NCI-H1105 (cell line): ENCODE measurements around the gene COL25A1.
"Not testable (repeated sequence)": the region's sequence is repeated elsewhere in the genome, so short reads cannot be mapped to it uniquely, and the experiment has no call there.

Experiments used
- DNase-seq: peaks from one replicate; lab custom pipeline; 2025; lab: John Stamatoyannopoulos, UW

COL25A1 gene

GRCh38 chr4:109009909-109010308 lies 292.5 kb downstream of the COL25A1 start:
- no peak for DNase-seq

DNA sequence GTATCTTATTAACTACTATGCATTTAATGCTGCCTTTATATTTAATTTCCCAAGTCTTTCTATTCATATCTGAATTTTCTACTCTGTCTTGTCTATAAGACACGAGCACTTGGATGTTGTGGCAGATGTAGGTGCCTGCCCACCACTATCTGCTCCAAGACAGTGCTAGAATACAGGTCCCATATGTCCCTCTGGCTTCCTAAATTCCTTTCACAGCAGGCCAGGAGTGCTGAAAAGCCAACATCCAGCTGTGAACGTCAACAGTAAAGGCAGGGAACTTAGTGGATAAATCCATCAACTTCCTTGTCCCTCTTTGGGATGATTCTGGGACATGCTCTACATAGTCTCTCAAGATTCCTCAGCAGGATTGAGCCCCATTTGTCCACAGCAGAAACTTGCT lies 294.5 kb downstream of the COL25A1 start:
- DNase-seq: no peak

GRCh38 chr4:109005523-109005922 lies 296.9 kb downstream of the COL25A1 start:
- no peak for DNase-seq

DNA sequence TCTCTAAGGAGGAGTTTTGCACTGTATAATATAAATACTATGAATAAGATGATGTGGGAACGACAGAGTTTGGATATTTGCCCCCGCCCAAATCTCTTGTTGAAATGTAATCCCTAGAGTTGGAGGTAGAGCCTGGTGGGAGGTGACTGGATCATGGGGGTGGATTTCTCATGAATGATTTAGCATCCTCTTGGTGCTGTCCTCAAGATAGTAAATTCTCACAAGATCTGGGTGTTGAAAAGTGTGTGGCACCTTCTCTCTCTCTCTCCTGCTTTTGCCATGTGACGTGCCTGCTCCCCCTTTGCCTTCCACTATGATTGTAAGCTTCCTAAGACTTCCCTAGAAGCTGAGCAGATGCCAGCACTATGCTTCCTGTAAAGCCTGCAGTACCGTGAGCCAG lies 298.0 kb downstream of the COL25A1 start:
- DNase-seq: no peak

- no peak for DNase-seq
Observed at GRCh38 chr4:109003964-109004363, 298.5 kb downstream of the COL25A1 start.

- DNase-seq: no peak
Observed at GRCh38 chr4:108991551-108992328, 310.7 kb downstream of the COL25A1 start.

- no peak for DNase-seq
Observed at GRCh38 chr4:108988464-108989195, 313.8 kb downstream of the COL25A1 start.

DNA sequence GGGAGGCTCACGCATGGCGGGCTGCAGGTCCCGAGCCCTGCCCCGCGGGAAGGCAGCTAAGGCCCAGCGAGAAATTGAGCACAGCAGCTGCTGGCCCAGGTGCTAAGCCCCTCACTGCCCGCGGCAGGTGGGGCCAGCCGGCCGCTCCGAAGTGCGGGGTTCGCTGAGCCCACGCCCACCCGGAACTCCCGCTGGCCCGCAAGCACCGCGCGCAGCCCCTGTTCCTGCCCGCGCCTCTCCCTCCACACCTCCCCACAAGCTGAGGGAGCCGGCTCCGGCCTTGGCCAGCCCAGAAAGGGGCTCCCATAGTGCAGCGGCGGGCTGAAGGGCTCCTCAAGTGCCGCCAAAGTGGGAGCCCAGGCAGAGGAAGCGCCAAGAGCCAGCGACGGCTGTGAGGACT lies 318.0 kb downstream of the COL25A1 start:
- DNase-seq: not testable (repeated sequence)

DNA sequence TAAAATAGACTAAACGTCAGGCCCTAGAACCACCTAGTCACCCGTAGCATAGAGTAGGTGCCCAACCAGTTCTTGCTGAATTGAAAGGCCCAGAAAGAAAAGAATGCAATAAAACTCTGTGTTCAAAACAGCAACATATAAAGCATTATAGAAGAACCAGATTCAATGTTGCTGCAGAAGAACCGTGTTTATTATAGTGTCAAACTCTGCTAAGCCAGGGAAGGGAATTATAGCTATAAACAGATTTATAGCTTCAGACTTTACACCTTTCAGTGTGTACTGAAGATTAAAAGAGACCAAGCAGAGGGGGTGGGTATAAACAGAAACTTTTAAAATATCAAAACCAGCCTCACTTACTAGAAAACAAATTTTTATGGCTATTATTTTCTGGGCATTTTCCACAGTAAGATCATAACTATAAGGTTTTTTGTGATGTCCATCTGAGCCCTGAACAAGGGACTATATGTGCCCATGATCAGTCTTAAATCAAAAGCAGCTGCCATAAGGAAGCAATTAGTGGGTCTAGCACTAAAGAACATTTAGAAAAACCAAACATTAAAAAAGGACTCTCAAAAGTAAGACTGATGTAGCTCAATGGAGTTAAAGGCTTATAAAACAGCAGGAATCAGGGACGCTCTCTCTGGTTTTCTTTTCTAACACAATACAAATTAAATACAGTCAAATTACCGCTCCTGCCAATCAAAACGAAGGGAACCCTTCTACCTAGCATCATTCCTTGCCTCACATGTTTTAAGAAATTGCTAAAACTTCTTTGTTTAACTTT lies 319.9 kb downstream of the COL25A1 start:
- no peak for DNase-seq

DNA sequence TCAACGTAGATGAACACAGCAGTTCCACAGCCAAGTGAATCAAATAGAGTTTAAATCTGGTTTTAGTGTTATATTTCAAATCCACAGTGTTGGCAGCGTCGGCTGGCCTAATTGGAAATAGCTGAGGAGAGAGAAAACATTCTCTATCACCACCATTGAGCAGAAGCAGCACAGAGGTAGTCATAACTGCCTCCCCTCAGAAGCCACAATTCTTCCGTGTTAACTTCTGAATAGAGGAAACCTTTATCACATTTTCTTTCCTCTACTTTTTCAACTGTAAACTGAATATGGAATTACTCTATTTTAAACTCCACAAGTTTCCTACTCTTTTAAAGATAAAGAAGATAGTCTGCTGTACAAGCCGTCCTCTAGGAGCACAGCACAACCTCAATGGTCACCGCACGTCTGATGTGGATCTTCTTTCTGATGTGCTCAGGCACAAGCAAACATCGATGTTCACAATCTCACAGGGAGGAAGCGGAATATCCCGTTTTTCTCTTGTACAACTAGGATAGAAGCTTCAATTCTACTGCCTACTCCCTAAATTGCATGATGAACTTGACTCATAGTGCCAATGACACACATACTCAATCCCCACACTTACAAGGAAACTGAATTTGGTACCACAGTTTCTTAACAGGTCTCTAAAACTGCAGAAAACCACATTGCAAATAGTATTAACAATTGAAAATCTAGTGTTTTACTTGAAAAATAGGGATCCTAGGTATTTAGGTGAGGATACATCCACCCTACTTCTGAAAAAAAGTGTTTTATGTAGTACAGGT lies 321.8 kb downstream of the COL25A1 start:
- no peak for DNase-seq

DNA sequence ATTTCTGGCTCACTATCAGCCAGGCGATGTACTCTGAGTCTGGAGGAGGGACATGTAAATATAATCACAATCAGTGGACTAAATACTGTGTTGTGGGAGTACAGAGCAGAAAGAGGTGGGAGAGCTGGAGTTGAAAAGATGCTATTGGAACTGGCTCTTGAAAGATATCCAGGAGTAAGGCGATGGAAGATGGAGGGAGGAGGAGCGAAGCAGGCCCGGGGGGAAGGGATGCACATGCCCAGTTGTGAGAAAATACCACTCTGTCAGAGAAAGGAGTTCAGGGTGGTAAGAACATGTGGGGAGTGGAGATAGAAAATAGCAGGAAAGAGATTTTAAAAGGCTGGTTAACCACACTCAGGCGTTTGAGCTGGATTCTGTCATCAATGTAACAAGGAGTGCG lies 322.7 kb downstream of the COL25A1 start:
- no peak for DNase-seq

DNA sequence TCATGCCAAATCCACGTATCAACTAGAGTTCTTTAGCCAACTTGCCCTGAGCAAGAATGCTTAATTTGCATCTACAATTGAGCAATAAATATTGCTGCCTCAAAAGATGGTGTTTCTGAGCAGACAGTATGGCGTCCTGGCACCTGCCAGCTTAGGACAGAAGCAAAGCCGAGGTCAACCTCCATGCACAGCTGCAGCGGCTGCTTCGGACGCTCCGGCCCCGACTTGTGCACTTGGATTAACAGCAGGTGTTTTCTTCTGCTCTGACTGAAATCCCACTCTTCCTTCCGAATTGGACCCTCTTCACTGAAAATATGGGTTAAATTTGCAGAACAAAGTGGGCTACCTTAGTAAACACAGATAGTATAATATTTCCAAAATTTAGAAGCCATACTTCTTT lies 324.4 kb downstream of the COL25A1 start:
- no peak for DNase-seq

GRCh38 chr4:108972613-108973283 lies 329.7 kb downstream of the COL25A1 start:
- DNase-seq: no peak

DNA sequence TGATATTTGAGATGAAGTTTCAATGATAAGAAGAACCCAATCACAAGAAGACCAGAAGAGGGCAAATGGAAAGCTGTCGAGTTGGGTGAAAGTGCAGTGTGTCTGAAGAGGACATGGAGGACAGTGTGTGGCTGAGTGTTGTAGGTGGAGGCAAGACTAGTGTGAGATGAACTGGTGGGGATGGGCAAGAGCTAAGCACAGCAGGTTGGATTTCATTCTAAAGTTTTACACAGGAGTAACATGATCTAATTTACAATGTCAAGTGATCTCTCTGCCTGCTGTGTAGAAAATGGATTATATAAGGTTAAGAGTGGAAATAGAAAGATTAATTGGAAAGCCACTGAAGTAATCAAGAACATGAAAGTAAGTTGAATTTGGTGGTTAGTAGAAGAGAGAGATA lies 331.0 kb downstream of the COL25A1 start:
- no peak for DNase-seq

GRCh38 chr4:108965472-108966076 lies 336.9 kb downstream of the COL25A1 start:
- DNase-seq: no peak

DNA sequence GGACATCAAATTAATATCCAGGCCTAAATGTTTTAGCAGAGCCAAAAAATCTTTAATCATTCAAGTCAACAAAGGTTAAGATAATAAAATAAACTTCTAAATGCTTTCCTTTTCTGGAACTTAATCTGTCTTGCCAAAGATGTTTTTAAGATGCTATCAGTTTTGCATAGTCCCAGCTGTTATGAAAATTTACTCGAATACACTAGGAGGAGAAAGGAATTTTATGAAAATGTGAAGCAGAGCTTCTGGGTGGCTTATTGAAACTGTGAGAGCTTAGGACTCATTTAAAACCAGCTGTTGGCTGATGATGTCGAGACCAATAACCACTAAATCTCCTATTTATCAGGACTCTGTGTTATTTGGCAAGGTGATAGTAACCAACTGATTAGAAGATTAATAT lies 337.4 kb downstream of the COL25A1 start:
- no peak for DNase-seq

GRCh38 chr4:108963910-108964309 lies 338.5 kb downstream of the COL25A1 start:
- no peak for DNase-seq

DNA sequence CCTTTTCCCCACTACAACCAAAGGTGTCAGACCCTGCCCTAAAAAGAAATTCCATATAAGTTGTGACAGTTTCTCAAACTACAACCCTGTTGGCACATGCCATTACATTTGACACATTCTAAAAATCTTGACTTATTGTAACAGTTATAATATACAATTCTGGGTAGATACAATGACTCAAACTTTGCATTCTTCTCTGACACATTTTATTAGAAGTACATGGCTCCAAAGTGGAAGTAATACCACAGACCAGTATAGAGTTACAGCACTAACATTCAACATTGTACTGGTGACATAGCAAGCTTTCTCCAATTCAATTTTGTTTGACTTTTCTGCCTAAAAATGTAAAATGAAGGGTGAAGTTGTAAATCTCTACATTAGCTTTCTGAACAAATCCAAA lies 343.0 kb downstream of the COL25A1 start:
- no peak for DNase-seq

GRCh38 chr4:108954880-108955279 lies 347.6 kb downstream of the COL25A1 start:
- no peak for DNase-seq

GRCh38 chr4:108953941-108954340 lies 348.5 kb downstream of the COL25A1 start:
- DNase-seq: no peak
